ENCODE data around the gene ZNF296.

- no peak for TF ChIP-seq CTCF (IDR thresholded peaks at IDR 0.05)
- no peak for TF ChIP-seq ELF4 (CRISPR knock-in tag; IDR thresholded peaks at IDR 0.05; ENCODE audit: low read depth)
- TF ChIP-seq HMGXB4 (CRISPR knock-in tag; IDR thresholded peaks at IDR 0.05), result no peak
- no peak for TF ChIP-seq ZMAT4 (CRISPR knock-in tag; IDR thresholded peaks at IDR 0.05)
- no peak for TF ChIP-seq CREM (CRISPR knock-in tag; IDR thresholded peaks at IDR 0.05)
- TF ChIP-seq ZNF121 (CRISPR knock-in tag; IDR thresholded peaks at IDR 0.05), result no peak
- TF ChIP-seq MXD4 (CRISPR knock-in tag; IDR thresholded peaks at IDR 0.05; ENCODE audit: borderline replicate concordance), result no peak
- no peak for TF ChIP-seq ATF1 (CRISPR knock-in tag; IDR thresholded peaks at IDR 0.05)
- no peak for TF ChIP-seq JUN (CRISPR knock-in tag; IDR thresholded peaks at IDR 0.05)
- TF ChIP-seq ZNF396 (CRISPR knock-in tag; IDR thresholded peaks at IDR 0.05; ENCODE audit: borderline replicate concordance), result no peak
- TF ChIP-seq ATF6 (CRISPR knock-in tag; IDR thresholded peaks at IDR 0.05), result no peak
Observed at GRCh38 chr19:45096700-45097099, 20.4 kb upstream of the ZNF296 start.
